HL-60 (cell line): Measurements from ENCODE around the gene NFIA.

Experiments used
- CTCF ChIP-seq: IDR thresholded peaks from one replicate; pipeline ENCODE4 v1.5.1; 2011; ENCODE audit warnings: low read length, control low read depth, inconsistent platforms; ENCODE audit not compliant: insufficient read depth
- POLR2AphosphoS5 ChIP-seq: IDR thresholded peaks from 2 replicates; pipeline ENCODE4 v1.6.1; 2012; ENCODE audit warnings: low read depth
- TF ChIP-seq, protein P1 (sequence below): IDR thresholded peaks from 2 replicates; pipeline ENCODE4 v1.6.1; 2012; ENCODE audit warnings: low read depth; ENCODE audit not compliant: insufficient replicate concordance

DNA sequence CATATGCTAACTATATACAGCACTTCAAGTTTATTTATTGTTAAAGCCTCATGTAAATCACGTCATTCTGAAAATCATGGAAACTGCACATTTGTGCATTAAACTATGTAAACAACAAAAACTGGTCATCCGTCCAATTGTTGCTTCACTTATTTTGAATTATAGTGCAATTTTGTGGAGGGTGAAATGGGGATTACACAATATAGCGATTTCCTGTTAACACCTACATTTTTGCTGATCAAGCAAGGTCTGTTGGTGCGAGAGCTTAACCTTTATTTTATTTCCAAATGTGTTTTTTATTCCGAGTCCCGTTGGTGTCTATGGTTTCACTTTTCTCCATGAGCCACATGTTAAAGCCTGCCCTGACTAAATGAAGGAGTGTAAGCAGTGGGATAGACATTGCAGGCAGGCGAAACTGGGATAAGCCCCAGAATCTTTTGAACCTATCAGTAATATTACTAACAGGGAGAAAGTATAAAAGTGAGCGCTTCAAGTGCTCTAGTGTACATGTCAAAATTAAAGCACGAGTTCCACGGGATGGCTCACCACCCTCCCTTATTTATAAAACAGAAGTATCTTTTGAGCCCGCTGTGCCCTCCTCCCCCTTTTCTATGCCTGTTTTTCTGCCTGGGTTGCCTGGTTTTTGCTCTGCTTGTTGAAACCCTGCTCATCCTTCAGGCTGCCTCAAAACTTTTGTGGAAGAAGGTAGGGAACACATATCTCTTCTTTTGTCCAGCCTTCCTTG, 120.7 kb downstream of the NFIA start:
- TF ChIP-seq CTCF (no peak), POLR2AphosphoS5 (no peak)
- TF ChIP-seq, protein P1, sequence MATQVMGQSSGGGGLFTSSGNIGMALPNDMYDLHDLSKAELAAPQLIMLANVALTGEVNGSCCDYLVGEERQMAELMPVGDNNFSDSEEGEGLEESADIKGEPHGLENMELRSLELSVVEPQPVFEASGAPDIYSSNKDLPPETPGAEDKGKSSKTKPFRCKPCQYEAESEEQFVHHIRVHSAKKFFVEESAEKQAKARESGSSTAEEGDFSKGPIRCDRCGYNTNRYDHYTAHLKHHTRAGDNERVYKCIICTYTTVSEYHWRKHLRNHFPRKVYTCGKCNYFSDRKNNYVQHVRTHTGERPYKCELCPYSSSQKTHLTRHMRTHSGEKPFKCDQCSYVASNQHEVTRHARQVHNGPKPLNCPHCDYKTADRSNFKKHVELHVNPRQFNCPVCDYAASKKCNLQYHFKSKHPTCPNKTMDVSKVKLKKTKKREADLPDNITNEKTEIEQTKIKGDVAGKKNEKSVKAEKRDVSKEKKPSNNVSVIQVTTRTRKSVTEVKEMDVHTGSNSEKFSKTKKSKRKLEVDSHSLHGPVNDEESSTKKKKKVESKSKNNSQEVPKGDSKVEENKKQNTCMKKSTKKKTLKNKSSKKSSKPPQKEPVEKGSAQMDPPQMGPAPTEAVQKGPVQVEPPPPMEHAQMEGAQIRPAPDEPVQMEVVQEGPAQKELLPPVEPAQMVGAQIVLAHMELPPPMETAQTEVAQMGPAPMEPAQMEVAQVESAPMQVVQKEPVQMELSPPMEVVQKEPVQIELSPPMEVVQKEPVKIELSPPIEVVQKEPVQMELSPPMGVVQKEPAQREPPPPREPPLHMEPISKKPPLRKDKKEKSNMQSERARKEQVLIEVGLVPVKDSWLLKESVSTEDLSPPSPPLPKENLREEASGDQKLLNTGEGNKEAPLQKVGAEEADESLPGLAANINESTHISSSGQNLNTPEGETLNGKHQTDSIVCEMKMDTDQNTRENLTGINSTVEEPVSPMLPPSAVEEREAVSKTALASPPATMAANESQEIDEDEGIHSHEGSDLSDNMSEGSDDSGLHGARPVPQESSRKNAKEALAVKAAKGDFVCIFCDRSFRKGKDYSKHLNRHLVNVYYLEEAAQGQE, result no peak
